HG02852 (cell line): ENCODE results near the gene IGF1.
"Not testable (repeated sequence)": the region's sequence is repeated elsewhere in the genome, so short reads cannot be mapped to it uniquely, and the experiment has no call there.

Experiments used
- ATAC-seq: cut with Tn5 transposase; IDR thresholded peaks from one replicate; pipeline ENCODE4 v1.9.1; 2021; ENCODE audit warnings: mild to moderate bottlenecking, moderate library complexity; ENCODE audit not compliant: unreplicated experiment

The IGF1 gene

GRCh38 chr12:102462795-102463465 is 17.4 kb downstream of the IGF1 start:
- ATAC-seq = no peak

GRCh38 chr12:102462386-102462785 is 18.0 kb downstream of the IGF1 start:
- no peak for ATAC-seq

GRCh38 chr12:102461501-102461900 is 18.9 kb downstream of the IGF1 start:
- no peak for ATAC-seq

GRCh38 chr12:102459314-102459713 is 21.0 kb downstream of the IGF1 start:
- no peak for ATAC-seq

GRCh38 chr12:102454808-102455760 is 25.3 kb downstream of the IGF1 start:
- ATAC-seq = no peak

- no peak for ATAC-seq
These were observed 26.0 kb downstream of the IGF1 start for GRCh38 chr12:102454330-102454729.

- no peak for ATAC-seq
These were observed 27.8 kb downstream of the IGF1 start for GRCh38 chr12:102452605-102453004.

- not testable (repeated sequence) for ATAC-seq
These were observed 31.3 kb downstream of the IGF1 start for GRCh38 chr12:102449018-102449417.

GRCh38 chr12:102447426-102447825 is 32.9 kb downstream of the IGF1 start:
- not testable (repeated sequence) for ATAC-seq

- ATAC-seq = no peak
These were observed 35.7 kb downstream of the IGF1 start for GRCh38 chr12:102444707-102445106.

- no peak for ATAC-seq
These were observed 36.3 kb downstream of the IGF1 start for GRCh38 chr12:102444093-102444492.

GRCh38 chr12:102441077-102441596 is 39.2 kb downstream of the IGF1 start:
- ATAC-seq = no peak

- no peak for ATAC-seq
These were observed 40.6 kb downstream of the IGF1 start for GRCh38 chr12:102439426-102440405.

GRCh38 chr12:102438827-102439210 is 41.5 kb downstream of the IGF1 start:
- no peak for ATAC-seq

- ATAC-seq = no peak
These were observed 42.1 kb downstream of the IGF1 start for GRCh38 chr12:102438047-102438826.

GRCh38 chr12:102437511-102437910 is 42.9 kb downstream of the IGF1 start:
- no peak for ATAC-seq

GRCh38 chr12:102436867-102437266 is 43.5 kb downstream of the IGF1 start:
- no peak for ATAC-seq

- no peak for ATAC-seq
These were observed 44.4 kb downstream of the IGF1 start for GRCh38 chr12:102435827-102436436.

- ATAC-seq = no peak
These were observed 47.1 kb downstream of the IGF1 start for GRCh38 chr12:102433304-102433703.
